Neural cell (in vitro differentiated cells): ENCODE results near the gene CSH1. TPM values are rescaled to one million over a fixed set of nuclear protein-coding genes. Genes with fewer than 3 reads are reported as not detected.

Experiments
- H2AFZ ChIP-seq: fragments of 200-600, 300-800 bp; sonication (generic), shearing (Covaris generic); 2 replicates; pipeline ENCODE4 v1.6.0; 2014; ENCODE audit warnings: low read depth, mild to moderate bottlenecking, antibody characterized with exemption, low read length, moderate library complexity
- H3F3A ChIP-seq: fragments of 200-600 bp; shearing (Covaris generic); 2 replicates; pipeline ENCODE4 v1.6.1; 2016; ENCODE audit warnings: mild to moderate bottlenecking, moderate library complexity, mixed read lengths, antibody characterized with exemption, low read length; ENCODE audit not compliant: insufficient read depth, poor library complexity, severe bottlenecking
- H3K27ac ChIP-seq: fragments of 200-600, 300-800 bp; sonication (generic), shearing (Covaris generic); 2 replicates; pipeline ENCODE4 v1.5.1; 2014; ENCODE audit warnings: mild to moderate bottlenecking, low read length, moderate library complexity
- H3K27me3 ChIP-seq: fragments of 300-800, 200-600 bp; sonication (generic), shearing (Covaris generic); 2 replicates; pipeline ENCODE4 v1.6.0; 2014; ENCODE audit warnings: mild to moderate bottlenecking, low read depth, low read length, moderate library complexity; ENCODE audit not compliant: insufficient read depth
- H3K36me3 ChIP-seq: fragments of 300-800, 200-600 bp; sonication (generic), shearing (Covaris generic); 2 replicates; pipeline ENCODE4 v1.5.1; 2014; ENCODE audit warnings: mild to moderate bottlenecking, antibody characterized with exemption, low read length, moderate library complexity; ENCODE audit not compliant: insufficient read depth
- H3K4me2 ChIP-seq: fragments of 300-800, 200-600 bp; sonication (generic), shearing (Covaris generic); 2 replicates; pipeline ENCODE4 v1.6.0; 2014; ENCODE audit warnings: mild to moderate bottlenecking, low read length
- H3K4me3 ChIP-seq: fragments of 300-800, 200-600 bp; sonication (generic), shearing (Covaris generic); 2 replicates; pipeline ENCODE4 v1.5.1; 2014; ENCODE audit warnings: mild to moderate bottlenecking, low read length, moderate library complexity
- H3K79me2 ChIP-seq: fragments of 200-600 bp; shearing (Covaris generic); replicated peaks from 2 replicates; pipeline ENCODE4 v1.6.0; 2014; ENCODE audit warnings: mild to moderate bottlenecking, low read length, moderate library complexity; ENCODE audit not compliant: insufficient read depth
- H3K9ac ChIP-seq: fragments of 300-800, 200-600 bp; sonication (generic), shearing (Covaris generic); 2 replicates; pipeline ENCODE4 v1.6.1; 2016; ENCODE audit warnings: mild to moderate bottlenecking, low read length, mixed read lengths
- H3K9me2 ChIP-seq: fragments of 200-600 bp; shearing (Covaris generic); 2 replicates; pipeline ENCODE4 v1.6.1; 2016; ENCODE audit warnings: mild to moderate bottlenecking, low read length, mixed read lengths; ENCODE audit not compliant: insufficient read depth
- H3K9me3 ChIP-seq: fragments of 200-600, 300-800 bp; sonication (generic), shearing (Covaris generic); 2 replicates; pipeline ENCODE4 v1.6.1; 2016; ENCODE audit warnings: mild to moderate bottlenecking, mixed run types, low read length, moderate library complexity, mixed read lengths
- H4K20me1 ChIP-seq: fragments of 200-600 bp; shearing (Covaris generic); 2 replicates; pipeline ENCODE4 v1.6.1; 2016; ENCODE audit warnings: mild to moderate bottlenecking, mixed run types; ENCODE audit not compliant: insufficient read depth
- EP300 ChIP-seq: fragments of 450-650 bp; conservative IDR thresholded peaks from 2 replicates; pipeline ENCODE4 v1.6.1; 2014; ENCODE audit warnings: antibody characterized with exemption, mild to moderate bottlenecking, moderate library complexity; ENCODE audit not compliant: poor library complexity, severe bottlenecking
- EZH2 ChIP-seq: fragments of 200-600, 300-800 bp; shearing (Covaris generic), sonication (generic); IDR thresholded peaks from 2 replicates; pipeline ENCODE4 v1.6.1; 2014; ENCODE audit warnings: antibody characterized with exemption, low read length, borderline replicate concordance, mild to moderate bottlenecking; ENCODE audit not compliant: insufficient read depth, poor library complexity, severe bottlenecking
- MXI1 ChIP-seq: fragments of 450-650 bp; conservative IDR thresholded peaks from 2 replicates; pipeline ENCODE4 v1.6.1; 2014; ENCODE audit warnings: antibody characterized with exemption, mild to moderate bottlenecking; ENCODE audit not compliant: poor library complexity, severe bottlenecking
- POLR2AphosphoS5 ChIP-seq: IDR thresholded peaks from 2 replicates; pipeline ENCODE4 v1.6.1; 2012
- RAD21 ChIP-seq: fragments of 450-650 bp; conservative IDR thresholded peaks from 2 replicates; pipeline ENCODE4 v1.6.1; 2014; ENCODE audit warnings: antibody characterized with exemption, mild to moderate bottlenecking, moderate library complexity
- SMC3 ChIP-seq: fragments of 450-650 bp; conservative IDR thresholded peaks from 2 replicates; pipeline ENCODE4 v1.6.1; 2014; ENCODE audit warnings: antibody characterized with exemption, mild to moderate bottlenecking, moderate library complexity; ENCODE audit not compliant: poor library complexity
- TAF1 ChIP-seq: IDR thresholded peaks from 2 replicates; pipeline ENCODE4 v1.6.1; 2012; ENCODE audit warnings: low read depth
- polyA plus RNA-seq: library from polyadenylated mRNA; depleted of rRNA; stranded (reverse); fragments of >200 nt; gene quantifications from 2 replicates; pipeline ENCODE4 v1.2.3, GENCODE V29; 2014
- TF ChIP-seq, protein P1 (sequence below): fragments of 450-650 bp; IDR thresholded peaks from 2 replicates; pipeline ENCODE4 v1.5.1; 2014; ENCODE audit warnings: antibody characterized with exemption, mild to moderate bottlenecking, moderate library complexity; ENCODE audit not compliant: poor library complexity, severe bottlenecking
- TF ChIP-seq, protein P2 (sequence below): IDR thresholded peaks from 2 replicates; pipeline ENCODE4 v1.6.1; 2012; ENCODE audit warnings: borderline replicate concordance

Gene CSH1
- polyA plus RNA-seq, 1 donor from 2014 or later: not detected

DNA sequence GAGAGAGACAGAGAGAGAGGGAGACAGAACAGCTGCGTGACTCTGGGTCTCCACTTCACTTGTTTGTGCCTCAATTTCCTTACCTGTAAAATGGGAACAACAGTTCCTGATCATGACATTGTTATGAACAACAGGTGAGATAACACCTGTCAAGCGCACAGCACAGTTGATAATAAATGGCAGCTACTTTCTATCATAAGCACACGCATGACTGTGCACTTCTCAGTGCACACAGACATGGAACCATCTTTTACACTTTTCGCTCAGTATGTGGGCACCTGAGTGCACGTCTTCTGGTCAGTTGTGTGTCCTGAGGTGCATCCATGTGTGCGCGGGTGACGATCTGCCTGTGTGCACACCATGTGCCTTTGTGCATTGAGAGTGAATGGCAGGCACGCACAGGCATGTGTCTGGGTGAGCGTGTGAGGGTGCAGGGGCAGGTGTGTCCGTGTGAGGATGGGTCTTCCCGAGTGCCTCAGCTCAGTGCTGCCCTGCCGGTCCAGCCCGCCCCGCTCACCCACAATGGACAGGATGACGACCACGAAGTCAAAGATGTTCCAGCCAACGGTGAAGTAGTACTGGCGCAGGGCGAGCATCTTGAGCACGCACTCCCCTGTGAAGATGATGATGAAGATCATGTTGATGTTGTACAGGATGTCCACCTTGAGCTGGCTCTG, 46.1 kb upstream of the CSH1 start:
- Histone ChIP-seq H3K79me2 (no peaks in the 10 kb centered on the region), H3K36me3 (no peaks in the 10 kb centered on the region), H2AFZ (no peak overlapping the region), H3F3A (no peaks in the 10 kb centered on the region), H3K9ac (no peak overlapping the region), H4K20me1 (no peaks in the 10 kb centered on the region), H3K27ac (no peak overlapping the region), H3K27me3 (no peaks in the 10 kb centered on the region), H3K9me2 (no peaks in the 10 kb centered on the region), H3K4me2 (no peak overlapping the region), H3K4me3 (no peak overlapping the region), H3K9me3 (peaks cover 3% of the 10 kb centered on the region)
- TF ChIP-seq EZH2: no peak
- TF ChIP-seq, protein P1, sequence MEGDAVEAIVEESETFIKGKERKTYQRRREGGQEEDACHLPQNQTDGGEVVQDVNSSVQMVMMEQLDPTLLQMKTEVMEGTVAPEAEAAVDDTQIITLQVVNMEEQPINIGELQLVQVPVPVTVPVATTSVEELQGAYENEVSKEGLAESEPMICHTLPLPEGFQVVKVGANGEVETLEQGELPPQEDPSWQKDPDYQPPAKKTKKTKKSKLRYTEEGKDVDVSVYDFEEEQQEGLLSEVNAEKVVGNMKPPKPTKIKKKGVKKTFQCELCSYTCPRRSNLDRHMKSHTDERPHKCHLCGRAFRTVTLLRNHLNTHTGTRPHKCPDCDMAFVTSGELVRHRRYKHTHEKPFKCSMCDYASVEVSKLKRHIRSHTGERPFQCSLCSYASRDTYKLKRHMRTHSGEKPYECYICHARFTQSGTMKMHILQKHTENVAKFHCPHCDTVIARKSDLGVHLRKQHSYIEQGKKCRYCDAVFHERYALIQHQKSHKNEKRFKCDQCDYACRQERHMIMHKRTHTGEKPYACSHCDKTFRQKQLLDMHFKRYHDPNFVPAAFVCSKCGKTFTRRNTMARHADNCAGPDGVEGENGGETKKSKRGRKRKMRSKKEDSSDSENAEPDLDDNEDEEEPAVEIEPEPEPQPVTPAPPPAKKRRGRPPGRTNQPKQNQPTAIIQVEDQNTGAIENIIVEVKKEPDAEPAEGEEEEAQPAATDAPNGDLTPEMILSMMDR: no peak
- TF ChIP-seq MXI1: no peak
- TF ChIP-seq SMC3: no peak
- TF ChIP-seq POLR2AphosphoS5: no peak
- no peak for TF ChIP-seq TAF1
- TF ChIP-seq EP300: no peak
- no peak for TF ChIP-seq RAD21
- TF ChIP-seq, protein P2, sequence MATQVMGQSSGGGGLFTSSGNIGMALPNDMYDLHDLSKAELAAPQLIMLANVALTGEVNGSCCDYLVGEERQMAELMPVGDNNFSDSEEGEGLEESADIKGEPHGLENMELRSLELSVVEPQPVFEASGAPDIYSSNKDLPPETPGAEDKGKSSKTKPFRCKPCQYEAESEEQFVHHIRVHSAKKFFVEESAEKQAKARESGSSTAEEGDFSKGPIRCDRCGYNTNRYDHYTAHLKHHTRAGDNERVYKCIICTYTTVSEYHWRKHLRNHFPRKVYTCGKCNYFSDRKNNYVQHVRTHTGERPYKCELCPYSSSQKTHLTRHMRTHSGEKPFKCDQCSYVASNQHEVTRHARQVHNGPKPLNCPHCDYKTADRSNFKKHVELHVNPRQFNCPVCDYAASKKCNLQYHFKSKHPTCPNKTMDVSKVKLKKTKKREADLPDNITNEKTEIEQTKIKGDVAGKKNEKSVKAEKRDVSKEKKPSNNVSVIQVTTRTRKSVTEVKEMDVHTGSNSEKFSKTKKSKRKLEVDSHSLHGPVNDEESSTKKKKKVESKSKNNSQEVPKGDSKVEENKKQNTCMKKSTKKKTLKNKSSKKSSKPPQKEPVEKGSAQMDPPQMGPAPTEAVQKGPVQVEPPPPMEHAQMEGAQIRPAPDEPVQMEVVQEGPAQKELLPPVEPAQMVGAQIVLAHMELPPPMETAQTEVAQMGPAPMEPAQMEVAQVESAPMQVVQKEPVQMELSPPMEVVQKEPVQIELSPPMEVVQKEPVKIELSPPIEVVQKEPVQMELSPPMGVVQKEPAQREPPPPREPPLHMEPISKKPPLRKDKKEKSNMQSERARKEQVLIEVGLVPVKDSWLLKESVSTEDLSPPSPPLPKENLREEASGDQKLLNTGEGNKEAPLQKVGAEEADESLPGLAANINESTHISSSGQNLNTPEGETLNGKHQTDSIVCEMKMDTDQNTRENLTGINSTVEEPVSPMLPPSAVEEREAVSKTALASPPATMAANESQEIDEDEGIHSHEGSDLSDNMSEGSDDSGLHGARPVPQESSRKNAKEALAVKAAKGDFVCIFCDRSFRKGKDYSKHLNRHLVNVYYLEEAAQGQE: no peak

DNA sequence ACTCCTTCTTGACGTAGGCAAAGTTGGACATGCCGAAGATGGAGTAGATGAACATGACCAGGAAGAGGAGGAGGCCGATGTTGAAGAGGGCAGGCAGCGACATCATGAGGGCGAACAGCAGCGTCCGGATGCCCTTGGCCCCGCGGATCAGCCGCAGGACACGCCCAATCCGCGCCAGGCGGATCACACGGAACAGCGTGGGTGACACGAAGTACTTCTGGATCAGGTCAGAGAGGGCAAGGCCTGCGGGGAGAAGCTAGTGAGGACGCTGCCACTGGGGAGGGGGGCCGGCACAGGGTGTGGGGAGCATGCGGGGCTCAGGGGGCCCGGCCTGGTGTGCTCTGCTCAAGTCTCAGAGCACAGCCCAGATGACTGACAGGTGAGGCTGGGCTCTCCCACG, 45.4 kb upstream of the CSH1 start:
- no peaks in the 10 kb centered on the region for H4K20me1 ChIP-seq
- TF ChIP-seq POLR2AphosphoS5 (no peak), RAD21 (no peak), SMC3 (no peak)
- TF ChIP-seq, protein P2: no peak
- no peak overlapping the region for H3K27ac ChIP-seq
- H3K9me2 ChIP-seq: no peaks in the 10 kb centered on the region
- H2AFZ ChIP-seq: no peak overlapping the region
- no peaks in the 10 kb centered on the region for H3K27me3 ChIP-seq
- no peaks in the 10 kb centered on the region for H3K36me3 ChIP-seq
- no peak overlapping the region for H3K4me3 ChIP-seq
- H3K9me3 ChIP-seq: peaks cover 3% of the 10 kb centered on the region
- no peaks in the 10 kb centered on the region for H3K79me2 ChIP-seq
- H3K9ac ChIP-seq: no peak overlapping the region
- no peak overlapping the region for H3K4me2 ChIP-seq
- H3F3A ChIP-seq: no peaks in the 10 kb centered on the region
